Non-pigmented ciliary epithelial cell (primary cell): Measurements from ENCODE around the gene C22orf31.
"Not testable (repeated sequence)": the region's sequence is repeated elsewhere in the genome, so short reads cannot be mapped to it uniquely, and the experiment has no call there.

Experiments used
- DNase-seq: peaks from one replicate; pipeline ENCODE4 v3.0.0-alpha.2; 2010; ENCODE audit warnings: low read depth

Gene C22orf31

GRCh38 chr22:29061773-29062172, at the start of gene C22orf31:
C22orf31 (minus strand) TSS chr22:29061831; CDS start chr22:29061792, 39 bp downstream.
- DNase-seq, result no peak

GRCh38 chr22:29110946-29111345, 49.3 kb upstream of the C22orf31 start:
- no peak for DNase-seq

- no peak for DNase-seq
These were observed 48.2 kb upstream of the C22orf31 start for GRCh38 chr22:29109822-29110221.

GRCh38 chr22:29108137-29108536, 46.5 kb upstream of the C22orf31 start:
- DNase-seq, result no peak

- no peak for DNase-seq
These were observed 45.2 kb upstream of the C22orf31 start for GRCh38 chr22:29106839-29107238.

- DNase-seq, result no peak
These were observed 43.8 kb upstream of the C22orf31 start for GRCh38 chr22:29105468-29105867.

GRCh38 chr22:29103121-29103520, 41.5 kb upstream of the C22orf31 start:
- no peak for DNase-seq

GRCh38 chr22:29102300-29102699, 40.7 kb upstream of the C22orf31 start:
- DNase-seq, result no peak

- no peak for DNase-seq
These were observed 36.7 kb upstream of the C22orf31 start for GRCh38 chr22:29098296-29098695.

GRCh38 chr22:29096736-29097669, 35.4 kb upstream of the C22orf31 start:
- no peak for DNase-seq

GRCh38 chr22:29095459-29095858, 33.8 kb upstream of the C22orf31 start:
- no peak for DNase-seq

- DNase-seq, result no peak
These were observed 32.1 kb upstream of the C22orf31 start for GRCh38 chr22:29093501-29094300.

- DNase-seq, result no peak
These were observed 31.4 kb upstream of the C22orf31 start for GRCh38 chr22:29093030-29093429.

GRCh38 chr22:29092243-29092642, 30.6 kb upstream of the C22orf31 start:
- no peak for DNase-seq

GRCh38 chr22:29090039-29090438, 28.4 kb upstream of the C22orf31 start:
- DNase-seq, result no peak

- no peak for DNase-seq
These were observed 27.9 kb upstream of the C22orf31 start for GRCh38 chr22:29089507-29089906.

GRCh38 chr22:29088809-29089208, 27.2 kb upstream of the C22orf31 start:
- no peak for DNase-seq

GRCh38 chr22:29087012-29087411, 25.4 kb upstream of the C22orf31 start:
- no peak for DNase-seq

GRCh38 chr22:29083933-29084591, 22.4 kb upstream of the C22orf31 start:
- no peak for DNase-seq

GRCh38 chr22:29083576-29083932, 21.9 kb upstream of the C22orf31 start:
- not testable (repeated sequence) for DNase-seq

- DNase-seq, result no peak
These were observed 21.4 kb upstream of the C22orf31 start for GRCh38 chr22:29082826-29083545.
